HCT116 (cell line): Measurements from ENCODE around the gene OR1L6. TPM values are rescaled to one million over a fixed set of nuclear protein-coding genes. Genes with fewer than 3 reads are reported as not detected.

Source experiments
- ATAC-seq: fragments of 200-7000 bp; cut with Tn5 transposase; 2 replicates; pipeline ENCODE4 v1.9.1; 2020; ENCODE audit warnings: mild to moderate bottlenecking, moderate library complexity
- BruUV-seq: library from RNA; stranded (reverse); fragments of 400-500 nt; replicated peaks from 2 replicates; lab custom pipeline; 2021; lab: Mats Ljungman, UMichigan
- CTCF ChIA-PET: fragments of 300-600 bp; sonication (Branson Sonifier 250); formaldehyde crosslinking; loops from one replicate; lab custom pipeline; 2021; ENCODE audit warnings: antibody characterized with exemption; lab: Charles Lee
- POLR2A ChIA-PET: fragments of 300-600, 350-600 bp; sonication (Branson Sonifier 250); formaldehyde crosslinking; loops from one replicate; lab custom pipeline; 2021; ENCODE audit warnings: antibody characterized with exemption; lab: Charles Lee
- RAD21 ChIA-PET, 2 experiments: fragments of 300-600 bp; sonication (Branson Sonifier 250); formaldehyde crosslinking; loops; one replicate each; lab custom pipeline; 2023; ENCODE audit warnings: low total read pairs in 2 of 2; ENCODE audit not compliant: uncharacterized antibody in 2 of 2, unreplicated experiment in 2 of 2, low non-redundant PET in 1 of 2; lab: Charles Lee
- DNase-seq: peaks from one replicate; pipeline ENCODE4 v3.0.0-alpha.2; 2010; ENCODE audit warnings: low read depth, low spot score
- H2AFZ ChIP-seq: fragments of 200-600 bp; shearing (Covaris generic), sonication (generic); 2 replicates; pipeline ENCODE4 v1.6.1; 2017; ENCODE audit warnings: low read depth, mixed run types, mixed read lengths, antibody characterized with exemption, low read length; ENCODE audit not compliant: poor library complexity, severe bottlenecking
- H3K27ac ChIP-seq: 2 replicates; pipeline ENCODE4 v1.5.1; 2012; ENCODE audit warnings: low read depth, low read length
- H3K27me3 ChIP-seq: fragments of 200-600 bp; sonication (generic); 2 replicates; pipeline ENCODE4 v1.6.1; 2016; ENCODE audit warnings: mixed run types, low read length, mixed read lengths; ENCODE audit not compliant: insufficient read depth
- H3K36me3 ChIP-seq, 2 experiments: fragments of 200-500 bp in 1 of 2; fragments of 200-600 bp in 1 of 2; sonication (Bioruptor generic) in 1 of 2; sonication (generic) in 1 of 2; 2 replicates each; pipeline versions ENCODE4 v1.5.1 to v1.6.1; 2014 to 2016; ENCODE audit warnings: low read length in 2 of 2, inconsistent platforms in 1 of 2, mixed read lengths in 1 of 2, mixed run types in 1 of 2; ENCODE audit not compliant: insufficient read depth in 2 of 2, control insufficient read depth in 1 of 2
- H3K4me1 ChIP-seq, 2 experiments: fragments of 200-600 bp in 1 of 2; sonication (generic) in 1 of 2; 2 replicates each; pipeline versions ENCODE4 v1.5.1 to v1.6.1; 2012 to 2017; ENCODE audit warnings: low read length in 2 of 2, inconsistent platforms in 1 of 2, mild to moderate bottlenecking in 1 of 2, mixed read lengths in 1 of 2, mixed run types in 1 of 2, moderate library complexity in 1 of 2; ENCODE audit not compliant: insufficient read depth in 2 of 2, control insufficient read depth in 1 of 2
- H3K4me2 ChIP-seq: fragments of 200-600 bp; sonication (generic); 2 replicates; pipeline ENCODE4 v1.6.1; 2017; ENCODE audit warnings: mixed run types, low read length, mixed read lengths
- H3K4me3 ChIP-seq, 2 experiments: fragments of 200-600 bp in 1 of 2; sonication (generic) in 1 of 2; replicated peaks in 1 of 2; 2 replicates each; pipeline ENCODE4 v1.5.1; 2011 to 2016; ENCODE audit warnings: low read length in 2 of 2, control low read depth in 1 of 2, low read depth in 1 of 2, mild to moderate bottlenecking in 1 of 2, mixed read lengths in 1 of 2, mixed run types in 1 of 2
- H3K79me2 ChIP-seq: fragments of 200-600 bp; sonication (generic); 2 replicates; pipeline ENCODE4 v1.6.1; 2017; ENCODE audit warnings: mild to moderate bottlenecking, mixed run types, low read length, moderate library complexity, mixed read lengths; ENCODE audit not compliant: insufficient read depth
- H3K9ac ChIP-seq: fragments of 200-600 bp; sonication (generic); 2 replicates; pipeline ENCODE4 v1.6.1; 2016; ENCODE audit warnings: low read length, mixed read lengths
- H3K9me2 ChIP-seq: fragments of 200-600 bp; sonication (generic), shearing (Covaris generic); 2 replicates; pipeline ENCODE4 v1.6.1; 2017; ENCODE audit warnings: mixed run types, mild to moderate bottlenecking, moderate library complexity; ENCODE audit not compliant: insufficient read depth
- H3K9me3 ChIP-seq, 2 experiments: fragments of 200-500 bp in 1 of 2; fragments of 200-600 bp in 1 of 2; sonication (Bioruptor generic) in 1 of 2; sonication (generic) in 1 of 2; 2 replicates each; pipeline ENCODE4 v1.6.1; 2014 to 2017; ENCODE audit warnings: low read length in 2 of 2, mixed read lengths in 2 of 2, inconsistent platforms in 1 of 2, low read depth in 1 of 2, mild to moderate bottlenecking in 1 of 2, mixed run types in 1 of 2, moderate library complexity in 1 of 2; ENCODE audit not compliant: control insufficient read depth in 1 of 2, insufficient read depth in 1 of 2
- H4K20me1 ChIP-seq: fragments of 200-600 bp; sonication (generic), shearing (Covaris generic); 2 replicates; pipeline ENCODE4 v1.6.1; 2017; ENCODE audit warnings: mixed run types, mild to moderate bottlenecking, moderate library complexity; ENCODE audit not compliant: insufficient read depth
- ATF3 ChIP-seq: IDR thresholded peaks from 2 replicates; pipeline ENCODE4 v1.6.1; 2012
- CEBPB ChIP-seq: IDR thresholded peaks from 2 replicates; pipeline ENCODE4 v1.6.1; 2012; ENCODE audit warnings: low read depth
- CTCF ChIP-seq, 3 experiments: fragments of 200-600 bp in 1 of 3; sonication (generic) in 1 of 3; IDR thresholded peaks in 2 of 3; conservative IDR thresholded peaks in 1 of 3; 2 replicates each; pipeline ENCODE4 v1.5.1; 2012 to 2017; ENCODE audit warnings: low read depth in 2 of 3, low read length in 2 of 3, antibody characterized with exemption in 1 of 3, borderline replicate concordance in 1 of 3, control low read depth in 1 of 3, mild to moderate bottlenecking in 1 of 3, mixed read lengths in 1 of 3, mixed run types in 1 of 3, moderate library complexity in 1 of 3; ENCODE audit not compliant: insufficient read depth in 1 of 3
- EZH2 ChIP-seq: fragments of 200-600 bp; sonication (generic); IDR thresholded peaks from 2 replicates; pipeline ENCODE4 v1.6.1; 2017; ENCODE audit warnings: antibody characterized with exemption, mixed run types
- FOSL1 ChIP-seq: IDR thresholded peaks from 2 replicates; pipeline ENCODE4 v1.6.1; 2012; ENCODE audit warnings: low read depth
- MAX ChIP-seq: IDR thresholded peaks from 2 replicates; pipeline ENCODE4 v1.6.1; 2012
- POLR2AphosphoS5 ChIP-seq: IDR thresholded peaks from 2 replicates; pipeline ENCODE4 v1.6.1; 2011; ENCODE audit warnings: mild to moderate bottlenecking, low read depth, low read length, moderate library complexity
- RAD21 ChIP-seq: IDR thresholded peaks from 2 replicates; pipeline ENCODE4 v1.6.1; 2012; ENCODE audit warnings: low read depth, mild to moderate bottlenecking
- REST ChIP-seq: IDR thresholded peaks from 2 replicates; pipeline ENCODE4 v1.6.1; 2012; ENCODE audit warnings: low read depth
- SP1 ChIP-seq: IDR thresholded peaks from 2 replicates; pipeline ENCODE4 v1.6.1; 2012; ENCODE audit warnings: low read depth
- TCF7L2 ChIP-seq: IDR thresholded peaks from 2 replicates; pipeline ENCODE4 v1.7.0; 2011; ENCODE audit warnings: borderline replicate concordance, inconsistent platforms; ENCODE audit not compliant: insufficient read depth, insufficient read length; ENCODE audit errors: extremely low read depth
- YY1 ChIP-seq: IDR thresholded peaks from 2 replicates; pipeline ENCODE4 v1.6.1; 2011; ENCODE audit warnings: low read length, low read depth, moderate library complexity, mild to moderate bottlenecking; ENCODE audit not compliant: insufficient replicate concordance; ENCODE audit errors: extremely low read depth
- ZFX ChIP-seq: fragments of 450-650 bp; IDR thresholded peaks from 2 replicates; pipeline ENCODE4 v1.6.1; 2017
- intact Hi-C: fragments of 100-400 bp; cut with micrococcal nuclease; formaldehyde crosslinking; loops from 2 replicates; pipeline ENCODE4 v1.10.0; 2022
- total RNA-seq: library from RNA; stranded (reverse); gene quantifications from one replicate; pipeline ENCODE4 v1.2.1, GENCODE V29; 2021; ENCODE audit not compliant: unreplicated experiment

Gene OR1L6
- total RNA-seq, 1 experiment from 2014 or later, result not detected

GRCh38 chr9:122695696-122696095 lies 46.4 kb upstream of the OR1L6 start:
- no TSS peak for BruUV-seq
- no peak for TF ChIP-seq TCF7L2
- no peak for TF ChIP-seq CTCF (IDR thresholded peaks at IDR 0.05 in 2 of 3, conservative IDR thresholded peaks at IDR 0.05 in 1 of 3; ENCODE audit: borderline replicate concordance in 1 of 3, insufficient read depth in 1 of 3, low read depth in 2 of 3, low read length in 2 of 3)
- no peak for TF ChIP-seq POLR2AphosphoS5
- no peak for TF ChIP-seq FOSL1
- POLR2A ChIA-PET, result no interaction called here

GRCh38 chr9:122718038-122718437 lies 24.1 kb upstream of the OR1L6 start:
- no peak overlapping the region for H3K4me2 ChIP-seq
- H3K79me2 ChIP-seq, result no peaks in the 10 kb centered on the region
- H3K9ac ChIP-seq, result no peak overlapping the region
- no peak for DNase-seq
- no peaks in the 10 kb centered on the region for H3K36me3 ChIP-seq
- intact Hi-C loops, result no loop called here
- no peak overlapping the region for H3K27ac ChIP-seq
- H4K20me1 ChIP-seq, result no peaks in the 10 kb centered on the region
- H3K9me2 ChIP-seq, result no peaks in the 10 kb centered on the region
- no peaks in the 10 kb centered on the region for H3K9me3 ChIP-seq
- no peaks in the 10 kb centered on the region for H3K4me1 ChIP-seq
- TF ChIP-seq MAX (no peak), EZH2 (no peak), YY1 (no peak), SP1 (no peak), ATF3 (no peak), RAD21 (no peak), REST (no peak), TCF7L2 (no peak), CEBPB (no peak), ZFX (no peak)
- RAD21 ChIA-PET, result no interaction called here
- POLR2A ChIA-PET, result no interaction called here
- H3K27me3 ChIP-seq, result no peaks in the 10 kb centered on the region
- no peak overlapping the region for H3K4me3 ChIP-seq
- no peak overlapping the region for H2AFZ ChIP-seq
- no peak for ATAC-seq
- BruUV-seq, result no TSS peak
- CTCF ChIA-PET, result no interaction called here

More at GRCh38 chr9:122695696-122696095, 46.4 kb upstream of the OR1L6 start:
- intact Hi-C loops, result no loop called here
- Histone ChIP-seq H3K79me2 (no peaks in the 10 kb centered on the region), H3K9ac (no peak overlapping the region), H3K9me3 (no peaks in the 10 kb centered on the region), H2AFZ (no peak overlapping the region), H3K4me2 (no peak overlapping the region), H3K4me1 (no peaks in the 10 kb centered on the region), H3K36me3 (no peaks in the 10 kb centered on the region), H3K9me2 (no peaks in the 10 kb centered on the region), H3K27me3 (0 out of 2 replicates have a peak, but pooled peaks cover 4% of the 10 kb centered on the region), H3K27ac (no peak overlapping the region), H4K20me1 (no peaks in the 10 kb centered on the region), H3K4me3 (no peak overlapping the region)
- ChIA-PET RAD21 (no interaction called here), CTCF (no interaction called here)
- no peak for ATAC-seq
- DNase-seq, result no peak
